Right cardiac atrium (tissue), 5 donors: ENCODE results near the gene ZMAT3. TPM values are rescaled to one million over a fixed set of nuclear protein-coding genes. Genes with fewer than 3 reads are reported as not detected.
"Not testable (repeated sequence)": the region's sequence is repeated elsewhere in the genome, so short reads cannot be mapped to it uniquely, and the experiment has no call there.

ENCODE experiments used
- ATAC-seq, 2 donors: fragments of 200-7000 bp; cut with Tn5 transposase; one replicate each; pipeline versions ENCODE4 v1.8.0 to v1.9.1; 2020; ENCODE audit warnings: moderate library complexity in 2 of 2, mild to moderate bottlenecking in 1 of 2
- DNase-seq, 3 donors: peaks; one replicate each; pipeline ENCODE4 v3.0.0-alpha.2; 2020
- H3K27ac ChIP-seq: one replicate; pipeline ENCODE4 v1.5.1; 2013; ENCODE audit warnings: mild to moderate bottlenecking, low read length, control low read depth, moderate library complexity
- H3K27me3 ChIP-seq: one replicate; pipeline ENCODE4 v1.6.1; 2013; ENCODE audit not compliant: control insufficient read depth, insufficient read depth
- H3K4me1 ChIP-seq: one replicate; pipeline ENCODE4 v1.6.1; 2013; ENCODE audit warnings: low read length; ENCODE audit not compliant: control insufficient read depth, insufficient read depth
- H3K4me3 ChIP-seq: one replicate; pipeline ENCODE4 v1.5.1; 2013; ENCODE audit warnings: low read length, control low read depth
- H3K9me3 ChIP-seq: one replicate; pipeline ENCODE4 v1.6.1; 2013; ENCODE audit warnings: low read length; ENCODE audit not compliant: control insufficient read depth
- WGBS: extraction: QIAGEN DNeasy Blood & Tissue Kit; methylation state at CpG from one replicate; pipeline ENCODE4 v1.1.7; 2013; 5-methylcytosine and 5-hydroxymethylcytosine counted together
- intact Hi-C, 4 donors: fragments of 100-400 bp; cut with DNase I; formaldehyde crosslinking; loops; one replicate each; pipeline versions ENCODE4 v1.11.0 to v1.14.0; 2022 to 2023
- long read RNA-seq, 4 donors: library from polyadenylated mRNA; unstranded; transcript quantifications; one replicate each; pipeline ENCODE4 v2.0.0, GENCODE V29; 2020 to 2021
- polyA plus RNA-seq: library from polyadenylated mRNA; stranded (reverse); fragments of 200-250 nt; gene quantifications from one replicate; pipeline ENCODE4 v1.2.3, GENCODE V29; 2013
- total RNA-seq, 4 donors: library from RNA; stranded (reverse); fragmentation: NEBNext Ultra II Directional; extraction: Animal tissue kit (Norgen Biotek cat#: 25700); gene quantifications; one replicate each; pipeline ENCODE4 v1.2.1, GENCODE V29; 2021
- donor health status: healthy with polysubstance abuse.
- donor health status: DM: no; HTN: yes; CAD: no.
- donor health status: DM: no; HTN: no; CAD: no.
- donor health status: DM: no; HTN: yes; CAD: no; lungs with severe emphysema.
- donor health status: DM: yes; HTN: yes; CAD: no.

ZMAT3 gene
- total RNA-seq (10 to 100 TPM; 11.3 to 16.6 (median 14.7) TPM), polyA plus RNA-seq (3.4 TPM)
- long read RNA-seq, donor 1, full-length matches to known transcripts: 4 of 30 reads
- long read RNA-seq, donor 1, partial matches to known transcripts: 9 of 30 reads
- long read RNA-seq, donor 1, other reads (novel, unspliced or antisense): 17 of 30 reads
- long read RNA-seq, donor 2, partial matches to known transcripts: 0 of 2 reads
- long read RNA-seq, donor 2, other reads (novel, unspliced or antisense): 2 of 2 reads
- long read RNA-seq, donor 3, partial matches to known transcripts: 4 of 9 reads
- long read RNA-seq, donor 3, other reads (novel, unspliced or antisense): 5 of 9 reads
- long read RNA-seq, donor 4, partial matches to known transcripts: 4 of 6 reads
- long read RNA-seq, donor 4, other reads (novel, unspliced or antisense): 2 of 6 reads

DNA sequence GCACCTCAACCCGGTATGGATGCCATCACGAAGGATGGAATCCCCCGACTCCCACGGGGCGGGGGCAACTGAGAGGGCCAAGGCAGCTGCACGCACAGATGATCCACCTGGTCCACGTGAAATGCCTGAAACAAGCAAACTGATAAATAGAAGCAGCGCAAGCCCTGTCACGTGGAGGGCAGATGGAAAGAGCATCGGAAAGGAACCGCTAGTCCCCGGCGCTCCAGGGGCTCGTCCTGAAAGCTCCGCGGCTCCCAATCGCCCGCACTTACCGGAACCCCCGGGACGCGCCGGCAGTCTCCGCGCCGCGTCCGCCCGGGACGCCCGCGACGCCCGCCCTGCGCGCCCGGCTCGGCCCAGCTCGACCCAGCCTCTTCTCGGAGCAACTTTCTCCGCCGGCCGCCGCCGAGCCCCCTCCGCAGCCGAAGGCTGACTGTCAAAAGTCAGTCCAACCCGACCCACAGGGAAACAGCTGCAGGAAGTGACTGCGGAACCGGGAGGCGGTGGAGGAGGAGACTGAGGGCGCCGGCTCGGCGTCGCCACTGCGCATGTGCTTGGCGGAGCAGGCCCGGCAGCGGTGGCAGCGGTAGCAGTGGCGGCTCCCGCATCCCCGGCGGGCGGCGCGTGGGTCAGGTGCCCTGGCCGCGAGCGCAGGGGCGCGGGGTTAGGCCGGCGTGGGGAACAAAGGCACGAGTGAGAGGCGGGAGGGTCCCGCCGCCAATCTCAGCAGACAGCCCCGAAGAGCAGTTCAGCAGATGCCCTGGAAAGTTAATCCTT lies at the start of gene ZMAT3:
Gene ZMAT3 (minus strand): TSS at position 487 of the 777 bp plus-strand sequence. CDS start 4,057 bp downstream, outside the sequence.
- H3K27me3 ChIP-seq: no peaks in the 10 kb centered on the region
- under 1% methylated on average over 80 of the region's 80 CpGs for WGBS
- peak within 1 kb of the TSS; percentile 69 for H3K4me3 ChIP-seq
- H3K4me1 ChIP-seq: no peaks in the 10 kb centered on the region
- peak within 1 kb of the TSS; percentile 93 for H3K27ac ChIP-seq
- intact Hi-C loops: no loop called here
- peak; percentile 99 for ATAC-seq
- peak; percentile 92 to 96 (median 95) for DNase-seq
- H3K9me3 ChIP-seq: no peaks in the 10 kb centered on the region

DNA sequence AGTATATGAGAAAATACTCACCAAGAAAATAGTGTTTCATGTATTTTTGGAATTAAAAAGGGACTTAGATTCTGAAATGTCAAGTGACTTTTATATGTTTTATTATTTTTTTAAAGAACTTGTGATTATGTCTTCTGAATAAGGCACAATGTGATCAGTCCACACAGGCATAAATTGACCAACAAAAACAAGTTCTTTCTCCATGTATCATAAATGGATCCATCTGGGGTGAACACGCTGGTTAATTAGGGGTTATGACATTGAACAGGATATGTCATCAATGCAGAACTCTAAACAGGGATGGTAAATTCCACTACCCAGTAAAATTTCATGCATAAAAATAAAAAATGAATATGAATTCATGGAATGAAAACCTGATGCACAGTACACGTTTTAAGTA lies 45.2 kb upstream of the ZMAT3 start:
- intact Hi-C loops: no loop called here
- no peak for ATAC-seq
- H3K4me3 ChIP-seq: no peak overlapping the region
- no peak overlapping the region for H3K27ac ChIP-seq
- H3K27me3 ChIP-seq: no peaks in the 10 kb centered on the region
- DNase-seq: no peak
- 57% methylated on average over 2 of the region's 2 CpGs for WGBS
- H3K9me3 ChIP-seq: no peaks in the 10 kb centered on the region
- no peaks in the 10 kb centered on the region for H3K4me1 ChIP-seq

- H3K9me3 ChIP-seq, intact Hi-C loops, ATAC-seq, H3K4me1 ChIP-seq, H3K27me3 ChIP-seq, H3K27ac ChIP-seq, DNase-seq, H3K4me3 ChIP-seq: not testable (repeated sequence)
- WGBS: 68% methylated on average over 1 of the region's 1 CpG
Observed at GRCh38 chr3:179115444-179115843, 43.8 kb upstream of the ZMAT3 start.

DNA sequence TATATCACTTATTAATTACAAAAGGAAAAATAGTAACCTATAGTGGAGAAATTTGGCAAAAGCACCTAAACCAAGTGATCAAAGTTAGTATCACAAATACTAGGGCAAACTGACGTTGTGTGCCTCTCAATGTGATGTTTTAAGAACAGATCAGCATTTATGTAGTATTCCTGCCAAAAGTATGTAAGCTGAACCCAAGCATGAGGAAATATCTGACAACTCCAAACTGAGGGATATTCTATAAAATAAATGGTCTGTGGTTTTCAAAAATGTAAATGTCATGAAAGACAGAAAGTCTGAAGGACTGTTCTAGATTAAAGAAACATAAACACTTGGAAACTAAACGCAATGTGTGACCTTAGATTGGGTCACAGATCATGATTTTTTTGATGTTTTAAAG lies 42.3 kb upstream of the ZMAT3 start:
- Histone ChIP-seq H3K27ac (no peak overlapping the region), H3K4me1 (no peaks in the 10 kb centered on the region), H3K4me3 (no peak overlapping the region), H3K9me3 (peaks cover 2% of the 10 kb centered on the region), H3K27me3 (no peaks in the 10 kb centered on the region)
- 53% methylated on average over 2 of the region's 2 CpGs for WGBS
- intact Hi-C loops: loop anchor here in 1 of 4 donors (5.0 kb wide), 1 partner anchor 203 kb away; no protein-coding TSS in a partner anchor
- no peak for DNase-seq
- no peak for ATAC-seq

DNA sequence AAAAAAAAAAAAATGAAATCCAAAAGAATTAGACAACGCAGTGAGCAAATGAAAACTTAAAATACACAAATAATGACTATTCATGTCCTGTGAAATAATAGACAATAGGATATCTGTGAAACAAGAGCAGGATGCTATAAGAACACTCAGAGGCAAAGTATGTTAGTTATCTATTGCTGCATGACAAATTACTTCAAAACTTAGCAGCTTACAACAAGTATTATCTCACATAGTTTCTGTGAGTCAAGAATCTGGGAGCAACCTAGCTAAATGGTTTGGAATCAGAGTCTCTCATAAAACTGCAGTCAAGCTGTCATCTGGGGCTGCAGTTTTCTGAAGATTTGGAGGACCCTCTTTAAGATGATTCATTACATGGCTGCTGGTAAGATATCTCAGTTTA lies 36.5 kb upstream of the ZMAT3 start:
- ATAC-seq (no peak), DNase-seq (no peak)
- Histone ChIP-seq H3K27me3 (no peaks in the 10 kb centered on the region), H3K4me3 (no peak overlapping the region), H3K27ac (no peak overlapping the region), H3K4me1 (no peaks in the 10 kb centered on the region), H3K9me3 (peaks cover 2% of the 10 kb centered on the region)
- 42% methylated on average over 1 of the region's 1 CpG for WGBS
- intact Hi-C loops: loop anchor here in 2 of 4 donors (10.0 kb wide), 1 partner anchor 207 kb away; no protein-coding TSS in a partner anchor

- Histone ChIP-seq H3K9me3 (peaks cover 2% of the 10 kb centered on the region), H3K4me3 (no peak overlapping the region), H3K4me1 (no peaks in the 10 kb centered on the region), H3K27me3 (no peaks in the 10 kb centered on the region), H3K27ac (no peak overlapping the region)
- DNase-seq: no peak
- WGBS: 86% methylated on average over 3 of the region's 3 CpGs
- no peak for ATAC-seq
- intact Hi-C loops: loop anchor here in 2 of 4 donors (10.0 kb wide), 1 partner anchor 207 kb away; no protein-coding TSS in a partner anchor
Observed at GRCh38 chr3:179107617-179108016, 36.0 kb upstream of the ZMAT3 start.

DNA sequence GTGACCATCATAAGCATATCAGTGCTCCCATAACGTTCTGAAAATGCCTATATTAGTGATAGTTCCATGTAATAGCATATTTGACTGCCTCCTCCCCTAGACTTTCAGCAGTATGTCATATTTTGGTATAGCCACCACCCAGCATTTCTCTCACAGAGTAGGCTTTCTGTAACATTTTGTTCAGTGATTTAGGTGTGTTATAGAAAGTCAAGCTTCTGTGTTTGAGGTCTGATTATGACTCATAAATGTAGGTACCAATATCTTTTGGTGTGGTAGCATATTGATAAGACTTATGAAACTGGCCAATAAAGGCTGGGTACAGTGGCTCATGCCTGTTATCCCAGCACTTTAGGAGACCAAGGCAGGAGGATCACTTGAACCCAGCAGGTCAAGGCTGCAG lies 34.3 kb upstream of the ZMAT3 start:
- ATAC-seq: no peak
- intact Hi-C loops: loop anchor here in 2 of 4 donors (10.0 kb wide), 1 partner anchor 209 kb away; no protein-coding TSS in a partner anchor
- Histone ChIP-seq H3K4me1 (no peaks in the 10 kb centered on the region), H3K9me3 (peaks cover 2% of the 10 kb centered on the region), H3K27me3 (no peaks in the 10 kb centered on the region), H3K27ac (no peak overlapping the region), H3K4me3 (no peak overlapping the region)
- WGBS: 10% methylated on average over 1 of the region's 1 CpG
- no peak for DNase-seq

DNA sequence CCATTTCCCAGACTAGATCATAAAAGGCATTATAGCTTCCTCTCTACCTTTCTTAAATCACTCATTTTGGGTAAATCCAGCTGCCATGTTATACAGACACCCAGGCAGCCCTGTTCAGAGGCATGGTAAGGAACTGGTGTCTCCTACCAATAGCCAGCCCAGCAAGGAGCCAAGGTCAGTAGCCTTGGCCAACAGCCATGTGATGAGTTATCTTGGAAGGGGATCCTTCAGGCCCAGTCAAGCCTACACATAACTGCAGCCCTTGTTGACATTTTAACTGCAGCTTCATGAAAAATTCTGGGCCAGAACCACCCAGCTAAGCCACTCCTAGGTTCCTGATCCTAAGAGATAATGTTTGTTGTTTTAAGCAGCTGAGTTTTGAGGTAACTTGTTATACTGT lies 29.0 kb upstream of the ZMAT3 start:
- H3K4me3 ChIP-seq: no peak overlapping the region
- DNase-seq (no peak), ATAC-seq (no peak)
- no peaks in the 10 kb centered on the region for H3K27me3 ChIP-seq
- peaks cover 2% of the 10 kb centered on the region for H3K4me1 ChIP-seq
- intact Hi-C loops: loop anchor here in 3 of 4 donors (5.0 to 10.0 kb wide), 2 partner anchors 214 to 217 kb away; no protein-coding TSS in a partner anchor
- no peak overlapping the region for H3K27ac ChIP-seq
- no peaks in the 10 kb centered on the region for H3K9me3 ChIP-seq

GRCh38 chr3:179098388-179099077 lies 26.9 kb upstream of the ZMAT3 start:
- ATAC-seq: no peak
- intact Hi-C loops: loop anchor here in 1 of 4 donors (10.0 kb wide), 1 partner anchor 84 kb away; no protein-coding TSS in a partner anchor
- no peaks in the 10 kb centered on the region for H3K9me3 ChIP-seq
- WGBS: 67% methylated on average over 7 of the region's 7 CpGs
- no peak overlapping the region for H3K4me3 ChIP-seq
- no peak overlapping the region for H3K27ac ChIP-seq
- H3K27me3 ChIP-seq: no peaks in the 10 kb centered on the region
- no peak for DNase-seq
- H3K4me1 ChIP-seq: peaks cover 2% of the 10 kb centered on the region

DNA sequence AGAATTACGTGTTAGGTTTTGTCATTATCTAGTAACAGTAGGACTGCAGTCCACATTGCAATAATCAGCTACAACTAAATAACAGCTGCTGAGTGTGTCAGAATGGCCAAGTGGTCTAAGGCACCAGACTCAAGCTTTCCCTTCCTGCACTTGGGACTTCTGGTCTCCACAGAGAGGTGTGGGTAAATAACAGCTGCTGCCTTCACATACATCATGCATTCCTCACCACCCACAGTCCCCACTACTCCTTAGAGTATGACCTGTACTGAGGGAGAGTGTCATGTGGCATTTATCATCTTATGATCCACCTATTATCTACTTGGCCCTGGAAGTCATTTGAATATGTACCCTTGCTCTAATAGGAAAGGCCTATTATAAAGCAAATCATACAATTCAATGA lies 22.2 kb upstream of the ZMAT3 start:
- ATAC-seq: no peak
- no peak for DNase-seq
- Histone ChIP-seq H3K27me3 (no peaks in the 10 kb centered on the region), H3K27ac (no peak overlapping the region), H3K9me3 (no peaks in the 10 kb centered on the region), H3K4me3 (no peak overlapping the region), H3K4me1 (no peaks in the 10 kb centered on the region)
- intact Hi-C loops: loop anchor here in 1 of 4 donors (10.0 kb wide), 1 partner anchor 79 kb away; no protein-coding TSS in a partner anchor
- 76% methylated on average over 1 of the region's 1 CpG for WGBS
